ENCODE data around the gene GRIP1. TPM values are rescaled to one million over a fixed set of nuclear protein-coding genes. Genes with fewer than 3 reads are reported as not detected.

Gene GRIP1
- total RNA-seq, 2 experiments from 2014 or later, result 5.4 TPM

DNA sequence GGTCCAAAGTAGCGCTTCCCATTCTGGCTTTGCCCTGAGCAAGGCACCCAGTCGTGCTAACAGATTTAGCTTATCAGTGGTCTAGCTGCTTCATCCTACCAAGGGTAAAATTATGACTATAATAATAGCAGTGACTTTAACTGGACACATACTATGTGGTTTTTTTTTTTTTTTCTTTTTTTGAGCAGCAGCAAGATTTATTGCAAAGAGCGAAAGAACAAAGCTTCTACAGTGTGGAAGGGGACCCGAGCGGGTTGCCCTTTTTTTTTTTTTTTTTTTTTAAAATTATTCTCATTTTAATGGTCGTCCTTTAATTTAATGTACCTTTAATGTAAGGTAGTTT is 376.1 kb downstream of the GRIP1 start:
- no peaks in the 10 kb centered on the region for H3K27me3 Mint-ChIP-seq
- Histone ChIP-seq H3K9me3 (ENCODE audit: control insufficient read depth in 1 of 2, insufficient read depth in 1 of 2, low read length in 2 of 2) (no peaks in the 10 kb centered on the region), H3K4me3 (ENCODE audit: low read length) (peak overlapping the region; percentile 87), H3K27me3 (ENCODE audit: control insufficient read depth in 1 of 2, insufficient read depth in 2 of 2, low read length in 2 of 2) (no peaks in the 10 kb centered on the region), H3K4me1 (ENCODE audit: insufficient read depth, low read length) (peaks cover 16% of the 10 kb centered on the region), H3K27ac (ENCODE audit: low read depth in 1 of 2, low read length in 2 of 2) (peak overlapping the region; percentile 86 to 89), H3K36me3 (ENCODE audit: insufficient read depth, low read length) (peaks cover 24% of the 10 kb centered on the region)
- H3K36me3 Mint-ChIP-seq (ENCODE audit: low read depth), result peaks cover 53% of the 10 kb centered on the region
- intact Hi-C loops (cut with DNase I, micrococcal nuclease), result loop anchor here (1.0 to 10.0 kb wide), 7 partner anchors 11 to 1128 kb away; partner anchors contain the start of genes TMBIM4 (in 2 of the 2) and CAND1 (in 1 of the 2)
- peaks cover 60% of the 10 kb centered on the region for H3K4me1 Mint-ChIP-seq (ENCODE audit: low read depth)
- CTCF ChIA-PET, result interaction anchor here (0.6 to 3.5 kb wide), 7 partner anchors 10 to 33 kb away, joined by 3 to 22 read pairs (median 3); no protein-coding TSS in a partner anchor
- H3K9me3 Mint-ChIP-seq, result no peaks in the 10 kb centered on the region
- ATAC-seq (ENCODE audit: poor library complexity) (no peak), DNase-seq (no peak)
- peak overlapping the region; percentile 97 for H3K4me3 Mint-ChIP-seq
- POLR2A ChIA-PET, result interaction anchor here (0.8 to 6.5 kb wide), 21 partner anchors 9 to 966 kb away, joined by 3 to 97 read pairs (median 6); partner anchors contain the start of genes CAND1, LLPH and TMBIM4
- peak overlapping the region; percentile 87 for H3K27ac Mint-ChIP-seq
- TF ChIP-seq, protein P1, sequence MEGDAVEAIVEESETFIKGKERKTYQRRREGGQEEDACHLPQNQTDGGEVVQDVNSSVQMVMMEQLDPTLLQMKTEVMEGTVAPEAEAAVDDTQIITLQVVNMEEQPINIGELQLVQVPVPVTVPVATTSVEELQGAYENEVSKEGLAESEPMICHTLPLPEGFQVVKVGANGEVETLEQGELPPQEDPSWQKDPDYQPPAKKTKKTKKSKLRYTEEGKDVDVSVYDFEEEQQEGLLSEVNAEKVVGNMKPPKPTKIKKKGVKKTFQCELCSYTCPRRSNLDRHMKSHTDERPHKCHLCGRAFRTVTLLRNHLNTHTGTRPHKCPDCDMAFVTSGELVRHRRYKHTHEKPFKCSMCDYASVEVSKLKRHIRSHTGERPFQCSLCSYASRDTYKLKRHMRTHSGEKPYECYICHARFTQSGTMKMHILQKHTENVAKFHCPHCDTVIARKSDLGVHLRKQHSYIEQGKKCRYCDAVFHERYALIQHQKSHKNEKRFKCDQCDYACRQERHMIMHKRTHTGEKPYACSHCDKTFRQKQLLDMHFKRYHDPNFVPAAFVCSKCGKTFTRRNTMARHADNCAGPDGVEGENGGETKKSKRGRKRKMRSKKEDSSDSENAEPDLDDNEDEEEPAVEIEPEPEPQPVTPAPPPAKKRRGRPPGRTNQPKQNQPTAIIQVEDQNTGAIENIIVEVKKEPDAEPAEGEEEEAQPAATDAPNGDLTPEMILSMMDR (IDR thresholded peaks at IDR 0.05), result no peak

DNA sequence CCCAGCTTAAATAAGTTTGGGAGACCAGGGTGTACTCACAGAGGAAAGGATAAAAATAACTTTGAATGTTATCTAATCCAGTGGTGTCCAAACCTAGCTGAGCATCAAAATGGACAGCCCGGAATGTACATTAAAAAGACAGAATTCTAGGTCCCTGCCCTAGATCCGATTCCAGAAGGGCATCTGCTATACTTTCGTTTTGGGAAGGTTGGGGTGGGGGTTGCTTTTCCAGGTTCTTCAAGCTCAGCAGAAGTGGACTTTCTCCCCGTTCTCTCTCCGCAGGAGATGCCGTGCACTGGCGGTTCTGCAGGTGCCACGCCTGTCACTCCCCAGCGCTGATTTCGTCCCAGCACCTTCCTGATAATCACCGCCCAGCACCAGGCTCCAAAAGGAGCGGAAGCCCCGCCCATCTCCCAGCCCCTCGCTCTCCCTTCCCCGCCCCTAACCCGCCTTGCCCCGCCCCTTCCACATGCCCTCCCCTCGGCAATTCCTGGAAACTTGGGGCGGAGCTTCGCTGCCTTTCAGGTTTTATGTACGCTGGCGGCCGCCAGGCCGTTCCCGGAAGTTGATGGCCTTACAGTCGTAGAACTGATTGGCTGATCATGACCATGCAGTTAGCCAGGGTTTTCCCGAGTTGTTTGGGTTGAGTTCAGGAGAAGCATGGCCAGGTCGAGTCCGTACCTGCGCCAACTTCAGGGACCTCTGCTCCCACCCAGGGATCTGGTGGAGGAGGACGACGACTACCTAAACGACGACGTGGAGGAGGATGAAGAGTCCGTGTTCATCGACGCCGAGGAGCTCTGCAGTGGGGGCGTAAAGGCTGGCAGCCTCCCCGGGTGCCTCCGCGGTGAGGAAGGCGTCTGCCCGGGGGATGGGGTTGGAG is 376.7 kb downstream of the GRIP1 start, which contains the start of gene HELB:
Gene HELB (plus strand): TSS at position 550 of the 883 bp plus-strand sequence. CDS start 111 bp downstream, at position 661.
- Mint-ChIP-seq H3K4me3 (peak within 1 kb of the TSS; percentile 97), H3K4me1 (ENCODE audit: low read depth) (peaks cover 59% of the 10 kb centered on the region), H3K27me3 (no peaks in the 10 kb centered on the region), H3K27ac (peak within 1 kb of the TSS; percentile 87), H3K9me3 (no peaks in the 10 kb centered on the region), H3K36me3 (ENCODE audit: low read depth) (peaks cover 47% of the 10 kb centered on the region)
- ChIA-PET POLR2A (interaction anchor here (0.7 to 6.5 kb wide), 22 partner anchors 9 to 967 kb away, joined by 3 to 97 read pairs (median 6); partner anchors contain the start of genes CAND1, LLPH and TMBIM4), CTCF (interaction anchor here (0.6 to 3.5 kb wide), 6 partner anchors 11 to 33 kb away, joined by 3 to 22 read pairs (median 3); no protein-coding TSS in a partner anchor)
- Histone ChIP-seq H3K4me3 (ENCODE audit: low read length) (peak within 1 kb of the TSS; percentile 87), H3K4me1 (ENCODE audit: insufficient read depth, low read length) (peaks cover 17% of the 10 kb centered on the region), H3K27me3 (ENCODE audit: control insufficient read depth in 1 of 2, insufficient read depth in 2 of 2, low read length in 2 of 2) (no peaks in the 10 kb centered on the region), H3K9me3 (ENCODE audit: control insufficient read depth in 1 of 2, insufficient read depth in 1 of 2, low read length in 2 of 2) (no peaks in the 10 kb centered on the region), H3K36me3 (ENCODE audit: insufficient read depth, low read length) (peaks cover 19% of the 10 kb centered on the region), H3K27ac (ENCODE audit: low read depth in 1 of 2, low read length in 2 of 2) (peak within 1 kb of the TSS; percentile 86 to 89)
- TF ChIP-seq, protein P1 (IDR thresholded peaks at IDR 0.05), result no peak
- intact Hi-C loops (cut with DNase I, micrococcal nuclease), result loop anchor here (1.0 to 10.0 kb wide), 6 partner anchors 11 to 1127 kb away; partner anchors contain the start of genes TMBIM4 (in 2 of the 2) and CAND1 (in 1 of the 2)
- peak; percentile 76 for ATAC-seq (ENCODE audit: poor library complexity)
- peak; percentile 89 to 100 (median 96) for DNase-seq

GRCh38 chr12:66297923-66298322 is 381.0 kb downstream of the GRIP1 start:
- Histone ChIP-seq H3K4me1 (ENCODE audit: insufficient read depth, low read length) (peaks cover 25% of the 10 kb centered on the region), H3K27ac (ENCODE audit: low read depth in 1 of 2, low read length in 2 of 2) (no peak overlapping the region), H3K9me3 (ENCODE audit: control insufficient read depth in 1 of 2, insufficient read depth in 1 of 2, low read length in 2 of 2) (no peaks in the 10 kb centered on the region), H3K27me3 (ENCODE audit: control insufficient read depth in 1 of 2, insufficient read depth in 2 of 2, low read length in 2 of 2) (no peaks in the 10 kb centered on the region), H3K4me3 (ENCODE audit: low read length) (no peak overlapping the region), H3K36me3 (ENCODE audit: insufficient read depth, low read length) (no peaks in the 10 kb centered on the region)
- no peak overlapping the region for H3K4me3 Mint-ChIP-seq
- ATAC-seq (ENCODE audit: poor library complexity), result no peak
- CTCF ChIA-PET, result interaction anchor here (0.8 kb wide), 1 partner anchor 19 kb away, joined by 4 read pairs; no protein-coding TSS in a partner anchor
- H3K9me3 Mint-ChIP-seq, result no peaks in the 10 kb centered on the region
- H3K36me3 Mint-ChIP-seq (ENCODE audit: low read depth), result peaks cover 7% of the 10 kb centered on the region
- no peak for DNase-seq
- POLR2A ChIA-PET, result no interaction called here
- no peaks in the 10 kb centered on the region for H3K27me3 Mint-ChIP-seq
- H3K4me1 Mint-ChIP-seq (ENCODE audit: low read depth), result peaks cover 45% of the 10 kb centered on the region
- TF ChIP-seq, protein P1 (IDR thresholded peaks at IDR 0.05), result no peak
- intact Hi-C loops (cut with DNase I, micrococcal nuclease), result no loop called here
- no peak overlapping the region for H3K27ac Mint-ChIP-seq

Data from CD4-positive, alpha-beta T cell (primary cell).